GM11168 (cell line): ENCODE results near the gene NFKBIL1.
"Not testable (repeated sequence)": the region's sequence is repeated elsewhere in the genome, so short reads cannot be mapped to it uniquely, and the experiment has no call there.

Experiments
- in situ Hi-C: fragments of 300-500 bp; cut with MboI; formaldehyde crosslinking; loops from one replicate; pipeline ENCODE4 v1.12.0; 2022; ENCODE audit warnings: low sequenced_read_pairs; ENCODE audit not compliant: unreplicated experiment

NFKBIL1 gene

GRCh38 chr6:31546958-31547726, at the start of gene NFKBIL1:
Gene NFKBIL1, plus strand, starts transcription at chr6:31547608. Its CDS starts 87 bp downstream, at chr6:31547695.
- in situ Hi-C loops: loop anchor here (5.0 kb wide), 1 partner anchor 45 kb away; the partner anchor contains the start of gene NCR3

DNA sequence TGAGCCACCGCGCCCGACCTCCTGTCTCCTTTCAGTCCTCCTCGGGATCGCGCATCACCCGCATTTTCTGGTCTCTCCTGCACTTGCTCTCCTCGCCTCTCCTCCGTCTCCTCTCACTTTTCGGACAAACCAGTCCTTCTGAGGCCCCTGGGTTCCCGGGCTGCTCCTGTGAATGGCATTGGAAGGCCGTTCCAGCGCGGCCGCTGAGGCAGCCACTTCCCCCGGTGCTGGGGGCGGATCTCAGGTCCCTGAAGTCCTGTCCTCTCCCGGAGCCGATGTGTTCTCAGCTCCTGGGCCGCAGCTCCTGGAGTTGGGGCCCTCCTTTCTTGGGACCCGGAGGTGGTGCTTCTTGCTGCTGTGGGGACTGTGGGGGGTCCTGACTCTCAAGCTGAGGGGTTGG, 48.7 kb upstream of the NFKBIL1 start:
- in situ Hi-C loops: no loop called here

GRCh38 chr6:31499648-31500047, 47.8 kb upstream of the NFKBIL1 start:
- in situ Hi-C loops: not testable (repeated sequence)

DNA sequence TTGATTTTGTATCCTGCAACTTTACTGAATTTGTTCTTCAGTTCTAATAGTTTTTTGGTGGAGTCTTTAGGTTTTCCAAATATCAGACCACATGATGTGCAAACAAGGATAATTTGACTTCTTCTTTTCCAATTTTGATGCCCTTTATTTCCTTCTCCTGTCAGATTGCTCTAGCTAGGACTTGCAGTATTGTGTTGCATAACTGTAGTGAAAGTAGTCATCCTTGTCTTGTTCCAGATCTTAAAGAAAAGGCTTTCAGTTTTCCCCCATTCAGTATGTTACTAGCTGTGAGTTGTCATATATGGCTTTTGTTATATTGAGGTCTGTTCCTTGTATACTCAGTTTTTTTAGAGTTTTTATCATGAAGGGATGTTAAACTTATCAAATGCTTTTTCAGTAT, 44.8 kb upstream of the NFKBIL1 start:
- in situ Hi-C loops: no loop called here

DNA sequence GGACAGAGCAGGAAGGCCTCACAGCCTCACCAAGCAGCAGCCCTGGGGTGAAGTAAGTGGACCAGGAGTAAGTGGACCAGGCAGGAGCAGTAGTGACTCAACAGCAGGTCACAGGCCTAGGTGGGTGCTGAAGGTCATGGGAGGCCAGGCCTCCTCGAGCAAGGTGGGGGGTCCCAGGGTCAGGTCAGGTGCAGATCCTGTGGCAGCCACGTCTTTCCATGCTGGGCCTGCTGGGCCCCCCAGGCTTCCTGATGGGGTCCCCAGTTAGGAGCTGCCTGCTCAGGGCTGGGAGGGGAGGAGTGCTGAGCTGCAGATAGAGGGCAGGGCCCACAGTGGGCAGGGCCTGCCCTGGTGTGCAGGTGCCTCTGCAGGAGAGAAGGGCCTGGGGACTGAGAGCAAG, 38.4 kb upstream of the NFKBIL1 start:
- in situ Hi-C loops: not testable (repeated sequence)

DNA sequence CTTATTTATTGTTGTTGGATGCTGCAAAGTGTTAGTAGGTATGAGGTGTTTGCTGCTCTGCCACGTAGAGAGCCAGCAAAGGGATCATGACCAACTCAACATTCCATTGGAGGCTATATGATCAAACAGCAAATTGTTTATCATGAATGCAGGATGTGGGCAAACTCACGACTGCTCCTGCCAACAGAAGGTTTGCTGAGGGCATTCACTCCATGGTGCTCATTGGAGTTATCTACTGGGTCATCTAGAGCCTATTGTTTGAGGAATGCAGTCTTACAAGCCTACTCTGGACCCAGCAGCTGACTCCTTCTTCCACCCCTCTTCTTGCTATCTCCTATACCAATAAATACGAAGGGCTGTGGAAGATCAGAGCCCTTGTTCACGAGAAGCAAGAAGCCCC, 37.4 kb upstream of the NFKBIL1 start:
- in situ Hi-C loops: no loop called here

DNA sequence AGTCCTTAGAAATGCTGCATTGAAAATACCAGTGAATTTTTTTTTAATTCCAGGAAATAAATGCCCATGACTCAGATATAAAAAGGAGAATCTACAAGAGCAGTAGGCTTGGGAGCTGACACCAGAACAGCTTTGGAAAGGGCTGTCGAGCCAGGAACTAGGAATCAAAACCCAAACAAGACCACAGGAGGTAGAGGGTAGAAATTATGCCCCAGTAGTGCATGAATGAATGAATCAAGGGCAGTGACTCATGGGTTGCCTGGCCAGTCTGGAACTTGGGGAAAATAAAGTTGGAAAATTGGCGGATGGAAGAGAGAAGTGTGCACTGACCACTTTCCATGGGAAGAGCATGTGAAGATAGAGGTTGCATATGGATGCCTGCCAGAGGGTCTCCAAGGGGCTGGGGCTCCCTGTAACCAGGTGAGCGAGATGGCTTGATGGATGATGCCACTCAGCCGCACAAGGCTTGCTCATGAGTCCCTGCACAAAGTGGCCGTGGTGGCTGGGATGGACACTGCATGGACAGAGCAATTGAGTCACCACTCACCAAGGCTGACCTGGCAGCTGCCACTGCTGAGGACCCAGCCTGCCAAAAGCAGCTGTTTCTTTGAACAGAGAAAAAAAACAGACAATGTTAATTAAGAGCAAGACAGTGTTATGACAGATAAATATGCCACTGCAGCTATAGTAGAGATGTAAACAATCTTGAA, 33.8 kb upstream of the NFKBIL1 start:
- in situ Hi-C loops: no loop called here

- in situ Hi-C loops: no loop called here
These were observed 25.6 kb upstream of the NFKBIL1 start for GRCh38 chr6:31521835-31522234.

DNA sequence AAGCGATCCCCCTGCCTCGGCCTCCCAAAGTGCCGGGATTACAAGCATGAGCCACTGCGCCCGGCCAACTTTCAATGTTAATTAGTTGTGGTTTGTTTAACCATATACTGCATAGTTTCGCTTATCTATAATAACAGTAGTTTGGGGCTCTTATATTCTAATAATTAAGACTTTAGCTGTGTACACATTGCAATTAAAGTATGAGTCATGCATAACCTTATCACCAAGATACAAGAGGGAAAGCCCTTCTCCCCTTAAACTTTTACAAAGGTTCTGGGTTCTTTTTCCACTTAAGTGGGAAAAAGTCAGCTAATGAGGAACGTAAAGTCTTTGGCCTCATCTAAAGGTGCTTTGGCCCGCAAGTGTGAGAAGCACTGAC, 21.9 kb upstream of the NFKBIL1 start:
- in situ Hi-C loops: no loop called here

GRCh38 chr6:31525932-31526591, 21.3 kb upstream of the NFKBIL1 start:
- in situ Hi-C loops: no loop called here

GRCh38 chr6:31528307-31528777, 19.1 kb upstream of the NFKBIL1 start:
- in situ Hi-C loops: no loop called here

GRCh38 chr6:31528821-31529328, 18.5 kb upstream of the NFKBIL1 start, which contains the start of gene MCCD1:
Gene MCCD1, plus strand, starts transcription at chr6:31528962. Its CDS starts 53 bp downstream, at chr6:31529015.
- in situ Hi-C loops: no loop called here

DNA sequence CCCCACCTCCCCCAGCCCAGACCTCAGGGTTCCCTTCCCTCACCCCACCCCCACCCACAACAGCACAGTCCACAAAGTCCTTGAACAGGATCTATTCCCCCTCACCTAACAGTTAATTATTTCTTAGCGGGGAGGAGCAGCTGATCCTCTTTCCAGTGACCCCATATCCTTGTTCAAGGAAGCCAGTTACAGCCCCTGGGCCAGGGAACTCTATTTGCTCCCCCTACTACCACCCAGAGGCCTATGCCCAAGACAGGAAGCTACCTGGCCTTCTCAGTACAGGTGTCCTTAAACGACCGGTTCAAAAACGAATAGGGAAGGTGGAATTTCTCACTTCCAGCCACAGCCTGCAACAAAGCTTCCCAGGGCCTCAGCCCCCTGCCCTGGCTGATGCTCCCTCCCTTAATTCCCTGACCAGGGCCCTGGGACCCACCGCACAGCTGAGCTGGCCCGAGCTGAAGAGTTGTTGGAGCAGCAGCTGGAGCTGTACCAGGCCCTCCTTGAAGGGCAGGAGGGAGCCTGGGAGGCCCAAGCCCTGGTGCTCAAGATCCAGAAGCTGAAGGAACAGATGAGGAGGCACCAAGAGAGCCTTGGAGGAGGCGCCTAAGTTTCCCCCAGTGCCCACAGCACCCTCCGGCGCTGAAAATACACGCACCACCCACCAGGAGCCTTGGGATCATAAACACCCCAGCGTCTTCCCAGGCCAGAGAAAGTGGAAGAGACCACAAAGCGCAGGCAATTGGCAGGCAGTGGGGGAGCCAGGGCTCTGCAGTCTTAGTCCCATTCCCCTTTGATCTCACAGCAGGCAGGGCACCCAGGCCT, 17.9 kb upstream of the NFKBIL1 start:
- in situ Hi-C loops: no loop called here

- in situ Hi-C loops: no loop called here
These were observed 16.7 kb upstream of the NFKBIL1 start for GRCh38 chr6:31530659-31531058.

DNA sequence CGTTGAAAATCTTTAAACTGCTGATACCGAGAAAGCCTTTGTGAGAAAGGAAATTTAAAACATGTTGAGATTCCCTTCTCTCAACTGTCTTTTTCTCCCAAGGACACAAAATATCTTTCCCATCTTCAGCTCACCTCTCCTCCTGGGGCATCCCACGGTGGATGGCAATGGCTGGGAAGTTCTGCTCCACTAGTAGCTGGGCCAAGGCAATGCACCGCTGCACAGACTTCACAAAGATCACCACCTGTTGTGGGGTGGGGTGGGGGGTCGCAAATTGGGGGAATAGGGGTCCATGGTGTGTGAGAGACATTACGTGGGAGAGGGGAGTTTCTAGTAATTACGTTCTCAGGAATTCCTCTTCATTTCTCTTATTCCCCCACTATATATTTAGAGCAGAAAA, 16.2 kb upstream of the NFKBIL1 start:
- in situ Hi-C loops: no loop called here

DNA sequence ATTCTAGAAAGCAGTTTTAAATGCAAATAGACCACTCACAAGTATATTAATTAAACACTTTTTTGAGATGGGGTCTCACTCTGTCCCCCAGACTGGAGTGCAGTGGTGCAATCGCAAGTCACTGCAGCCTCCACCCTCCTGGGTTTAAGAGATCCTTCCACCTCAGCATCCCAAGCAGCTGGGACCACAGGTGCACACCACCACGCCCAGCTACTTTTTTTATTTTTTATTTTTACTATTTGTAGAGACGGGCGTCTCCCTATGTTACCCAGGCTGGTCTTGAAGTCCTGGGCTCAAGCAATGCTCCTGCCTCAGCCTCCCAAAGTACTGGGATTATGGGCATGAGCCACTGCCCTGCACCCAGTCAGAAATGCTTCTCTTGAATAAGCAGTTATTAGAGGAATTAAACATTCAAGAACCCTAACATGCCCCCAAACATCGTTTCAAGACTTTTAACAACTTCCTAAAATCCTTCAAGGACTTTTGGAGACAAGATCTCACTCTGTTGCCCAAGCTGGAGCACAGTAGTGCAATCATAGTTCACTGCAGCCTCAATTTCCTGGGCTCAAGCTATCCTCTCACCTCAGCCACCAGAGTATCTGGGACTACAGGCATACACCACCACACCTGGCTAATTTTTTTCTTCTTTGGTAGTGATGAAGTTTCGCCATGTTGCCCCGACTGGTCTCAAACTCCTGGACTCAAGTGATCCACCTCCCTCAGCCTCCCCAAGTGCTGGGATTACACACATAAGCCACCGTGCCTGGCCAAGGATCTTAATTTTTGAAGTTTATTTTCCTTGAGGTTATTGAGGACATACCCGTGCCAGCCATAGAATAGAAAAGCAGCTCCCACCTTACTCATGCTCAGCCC, 15.4 kb upstream of the NFKBIL1 start:
- in situ Hi-C loops: no loop called here

- in situ Hi-C loops: no loop called here
These were observed 14.6 kb upstream of the NFKBIL1 start for GRCh38 chr6:31532644-31533454.

GRCh38 chr6:31533455-31533841, 14.0 kb upstream of the NFKBIL1 start:
- in situ Hi-C loops: no loop called here
